SW480 (cell line): ENCODE measurements around the gene TAS2R31.

Experiments
- DNase-seq: peaks from one replicate; pipeline ENCODE4 v3.0.0-alpha.2; 2016; ENCODE audit warnings: low spot score

Gene TAS2R31

GRCh38 chr12:10998204-10998603, 33.0 kb downstream of the TAS2R31 start, which contains the start of gene TAS2R20:
Gene TAS2R20, minus strand, starts transcription at chr12:10998304. Its CDS starts 429 bp downstream, at chr12:10997875.
- no peak for DNase-seq

DNA sequence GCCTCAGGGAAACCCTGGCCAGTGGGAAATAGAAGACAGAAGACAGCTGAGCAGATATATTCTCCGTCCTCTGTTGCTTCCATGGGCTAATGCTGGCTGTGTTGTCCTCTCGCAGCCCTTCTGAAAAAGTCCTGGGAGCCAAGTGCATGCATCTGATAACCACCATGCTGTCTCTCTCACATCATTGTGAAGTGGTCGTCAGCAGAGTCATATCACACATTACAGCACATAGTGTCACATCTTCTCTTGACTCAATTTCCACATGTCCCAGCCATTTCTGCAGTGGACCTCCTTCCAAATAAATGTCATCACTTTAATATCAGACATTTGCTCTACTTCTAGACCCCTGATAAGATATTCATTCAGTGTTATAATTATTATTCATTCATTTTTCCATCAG, 36.9 kb downstream of the TAS2R31 start:
- no peak for DNase-seq

- no peak for DNase-seq
Observed at GRCh38 chr12:10989107-10989506, 42.1 kb downstream of the TAS2R31 start.

DNA sequence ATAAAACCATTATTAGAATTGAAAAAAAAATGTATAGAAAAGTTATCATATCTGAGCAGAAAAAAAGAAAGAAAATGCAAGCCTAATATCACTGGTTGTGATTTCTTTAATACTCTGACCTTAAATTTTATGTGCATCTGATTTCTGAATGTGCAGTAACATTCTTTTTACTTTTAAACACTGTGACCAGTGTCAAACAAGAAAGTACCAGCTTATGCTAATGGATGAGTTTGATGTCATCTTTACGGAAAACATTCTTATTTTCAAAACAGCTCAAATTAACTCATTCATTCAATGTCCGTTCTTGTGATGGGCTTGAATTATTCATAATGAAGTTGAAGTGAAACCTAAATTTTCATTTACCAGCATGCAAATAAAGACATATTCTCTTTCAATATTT, 44.4 kb downstream of the TAS2R31 start, which contains the start of gene TAS2R50:
TSS of gene TAS2R50 (minus strand) at position 101 of the 400 bp plus-strand sequence. CDS start at position 49, 52 bp downstream.
- no peak for DNase-seq

- peak; percentile 85 for DNase-seq
Observed at GRCh38 chr12:10982244-10982643, 49.0 kb downstream of the TAS2R31 start.
